HK-2 (cell line): ENCODE measurements around the gene FBLN1.
"Not testable (repeated sequence)": the region's sequence is repeated elsewhere in the genome, so short reads cannot be mapped to it uniquely, and the experiment has no call there.

Experiments used
- DNase-seq: peaks from one replicate; pipeline ENCODE4 v3.0.0-alpha.2; 2018; ENCODE audit not compliant: unreplicated experiment

The FBLN1 gene

DNA sequence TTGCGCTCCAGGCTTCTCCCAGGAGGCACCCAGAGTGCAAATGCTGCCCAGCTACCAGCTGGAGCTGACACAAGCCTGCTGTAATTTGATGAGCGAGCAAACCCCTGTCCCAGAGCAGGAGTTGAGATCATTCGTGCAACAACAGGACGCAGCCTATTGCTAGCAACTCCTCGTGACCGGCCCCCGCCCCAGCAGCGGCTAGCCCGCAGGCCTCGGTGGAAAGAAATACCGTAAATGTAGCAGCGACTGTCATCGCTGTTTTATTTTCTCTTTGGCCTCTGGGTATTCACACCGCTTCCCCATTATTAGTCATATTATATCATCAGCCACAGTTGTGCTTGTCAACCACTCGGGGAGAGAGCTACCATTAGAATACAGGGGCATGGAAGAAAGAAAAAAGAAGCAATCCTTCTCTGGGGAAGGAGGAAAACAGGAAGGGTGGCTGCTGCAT lies 109.8 kb downstream of the FBLN1 start:
- DNase-seq, result no peak

DNA sequence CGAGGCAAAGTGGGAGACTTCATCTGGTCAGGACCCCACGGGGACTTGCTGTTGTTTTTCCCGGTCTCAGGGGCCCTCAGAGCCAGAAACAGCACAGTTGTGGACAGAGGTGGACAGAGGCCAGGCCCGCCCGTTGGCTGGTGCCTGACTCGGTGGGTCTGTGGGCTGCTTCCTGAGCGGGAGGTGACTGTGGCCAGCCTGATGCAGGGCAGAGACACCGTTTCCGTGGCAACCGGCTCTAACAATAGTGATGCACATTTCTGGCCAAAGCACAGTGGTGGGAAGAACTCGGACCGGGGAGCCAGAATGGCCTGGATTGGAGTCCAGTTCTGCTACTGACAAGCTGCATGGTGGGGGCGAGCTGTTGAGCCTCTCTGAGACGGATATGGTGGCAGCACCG lies 110.3 kb downstream of the FBLN1 start:
- DNase-seq, result no peak

DNA sequence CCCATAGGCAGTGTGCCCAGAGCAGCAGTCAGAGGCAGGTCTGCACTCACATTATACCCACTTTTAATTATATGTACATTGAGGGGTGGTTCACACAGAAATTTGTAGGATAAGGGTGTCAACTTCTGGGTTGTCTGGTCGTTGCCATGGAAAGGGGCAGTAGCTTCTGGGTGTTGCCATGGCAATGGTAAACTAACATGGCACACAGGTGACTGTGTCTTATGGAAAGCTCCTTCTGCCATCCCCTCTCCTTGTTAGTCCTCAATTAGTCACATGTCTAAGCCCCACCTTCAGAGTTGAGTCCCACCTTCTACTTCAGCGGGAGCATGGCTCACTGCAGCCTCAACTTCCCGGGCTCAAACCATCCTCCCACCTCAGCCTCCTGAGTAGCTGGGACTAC lies 112.7 kb downstream of the FBLN1 start:
- DNase-seq, result no peak

DNA sequence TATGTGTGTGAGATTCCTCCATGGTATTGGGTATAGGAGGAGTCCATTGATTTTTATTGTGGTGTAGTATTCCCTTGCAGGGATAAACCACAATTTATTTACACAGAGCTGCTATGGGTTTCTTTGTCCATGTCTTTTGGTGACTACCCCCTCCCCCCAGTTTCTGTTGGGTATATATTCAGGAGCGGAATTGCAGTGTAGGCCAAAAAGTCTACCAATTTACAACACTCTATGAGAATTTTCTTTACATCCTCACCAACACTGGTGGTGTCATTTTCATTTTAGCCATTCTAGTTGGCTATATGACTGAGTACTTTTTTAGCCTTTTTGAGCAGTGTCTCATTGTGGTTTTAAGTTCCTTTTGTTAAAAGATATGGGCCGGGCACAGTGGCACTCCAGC lies 113.7 kb downstream of the FBLN1 start:
- no peak for DNase-seq

DNA sequence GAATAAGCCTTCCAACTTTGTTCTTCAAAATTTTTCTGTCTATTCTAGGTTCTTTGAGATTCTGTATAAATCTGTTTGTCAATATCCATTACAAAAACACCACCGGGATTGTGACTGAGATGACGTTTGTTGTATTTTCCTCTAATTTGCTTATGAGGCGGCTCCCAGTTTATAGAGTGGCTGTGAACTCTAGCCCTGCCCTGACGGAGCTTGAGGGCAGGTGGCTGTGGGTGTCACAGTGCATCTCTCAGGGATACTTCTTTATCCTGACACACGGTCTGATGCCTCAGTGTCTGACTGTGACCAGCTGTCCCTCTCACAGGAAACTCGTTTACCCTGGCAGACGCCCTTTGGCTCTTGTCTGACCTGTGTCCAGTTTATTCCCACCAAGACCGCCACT lies 115.3 kb downstream of the FBLN1 start:
- DNase-seq, result no peak

DNA sequence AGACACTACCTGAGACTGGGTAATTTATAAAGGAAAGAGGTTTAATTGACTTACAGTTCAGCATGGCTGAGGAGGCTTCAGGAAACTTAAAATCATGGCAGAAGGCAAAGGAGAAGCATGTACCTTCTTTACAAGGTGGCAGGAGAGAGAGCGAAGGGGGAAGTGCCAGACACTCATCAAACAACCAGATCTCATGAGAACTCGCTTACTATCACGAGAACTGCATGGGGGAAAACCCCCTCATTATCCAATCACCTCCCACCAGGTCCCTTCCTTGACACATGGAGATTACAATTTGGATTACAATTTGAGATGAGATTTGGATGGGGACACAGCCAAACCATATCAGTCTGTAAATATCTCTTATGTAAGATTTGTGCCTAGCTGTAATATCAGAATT lies 118.0 kb downstream of the FBLN1 start:
- DNase-seq, result no peak

DNA sequence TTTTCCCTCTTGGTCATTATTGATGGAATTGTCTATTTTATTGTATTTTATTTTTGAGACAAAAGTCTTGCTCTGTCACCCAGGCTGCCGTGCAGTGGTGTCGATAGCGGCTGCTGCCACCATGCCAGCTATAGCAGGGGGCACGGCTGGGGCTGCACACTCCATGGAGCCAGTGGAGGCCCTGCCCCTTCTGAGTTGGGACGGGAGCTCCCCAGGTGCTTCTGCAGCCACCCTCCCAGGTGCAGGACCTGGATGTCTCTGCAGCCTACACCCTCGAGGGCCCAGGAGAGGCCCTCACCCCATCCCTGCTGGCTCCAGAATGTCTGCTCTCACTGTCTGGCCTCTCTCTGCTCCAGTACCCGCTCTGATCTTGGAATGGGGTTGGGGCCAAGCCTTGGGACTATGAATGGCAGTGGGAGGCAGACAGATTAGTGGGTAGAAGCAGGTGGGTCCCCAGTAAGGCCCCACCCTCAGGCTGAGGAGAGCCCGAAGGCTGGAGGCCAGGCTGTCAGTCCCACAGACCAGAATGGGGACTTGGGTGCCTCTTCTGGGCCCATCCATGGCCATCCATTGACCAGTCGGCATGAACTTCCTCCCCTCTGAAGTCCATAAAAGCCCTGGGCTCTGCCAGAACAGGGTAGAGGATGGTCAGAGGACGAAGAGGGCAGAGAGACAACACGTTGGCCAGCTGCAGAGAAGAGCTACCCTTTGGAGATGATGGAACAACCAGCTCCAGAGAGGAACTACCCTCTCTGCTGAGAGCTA lies 119.3 kb downstream of the FBLN1 start:
- no peak for DNase-seq

DNA sequence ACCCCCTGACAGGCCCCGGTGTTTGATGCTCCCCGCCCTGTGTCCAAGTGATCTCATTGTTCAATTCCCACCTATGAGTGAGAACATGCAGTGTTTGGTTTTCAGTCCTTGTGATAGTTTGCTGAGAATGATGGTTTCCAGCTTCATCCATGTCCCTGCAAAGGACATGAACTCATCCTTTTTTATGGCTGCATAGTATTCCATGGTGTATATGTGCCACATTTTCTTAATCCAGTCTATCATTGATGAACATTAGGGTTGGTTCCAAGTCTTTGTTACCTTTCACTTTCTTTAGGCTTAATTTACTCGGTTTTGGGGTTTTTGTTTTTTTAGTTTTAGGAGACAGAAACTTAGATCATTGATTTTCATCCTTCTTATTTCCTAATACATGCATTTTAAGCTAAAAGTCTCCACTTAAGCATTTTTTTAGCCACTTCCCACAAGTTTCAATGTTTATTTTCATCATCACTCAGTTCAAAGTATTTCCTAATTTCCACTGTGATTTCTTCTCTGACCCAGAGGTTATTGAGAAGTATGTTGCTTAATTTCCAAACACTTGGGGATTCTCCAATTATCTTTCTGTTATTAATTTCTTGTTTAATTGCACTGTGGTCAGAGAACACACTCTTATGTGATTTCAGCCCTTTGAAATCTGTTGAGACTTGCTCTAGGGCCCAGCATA lies 120.9 kb downstream of the FBLN1 start:
- not testable (repeated sequence) for DNase-seq

DNA sequence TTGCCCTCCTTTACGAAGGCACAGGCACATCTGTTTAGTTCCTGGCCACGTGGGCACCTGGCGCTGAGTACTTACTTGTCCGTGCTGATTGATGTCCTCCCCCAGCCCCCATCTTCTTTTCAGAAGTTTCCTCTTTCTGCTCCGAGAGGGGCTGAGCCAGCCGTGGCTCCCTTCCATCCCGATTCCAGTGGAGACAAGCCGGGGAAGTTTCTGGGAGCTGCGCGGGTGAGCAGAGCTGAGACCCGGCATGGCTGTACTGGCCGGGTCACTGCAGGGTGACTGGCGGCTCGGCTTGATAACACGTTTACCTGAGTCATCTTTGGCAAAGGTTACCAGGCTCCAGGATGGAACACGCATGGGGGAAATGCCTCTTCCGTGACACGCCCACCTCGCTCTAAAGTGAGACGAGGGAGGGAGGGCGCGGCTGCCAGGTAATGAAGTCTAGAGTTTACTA lies 123.5 kb downstream of the FBLN1 start:
- no peak for DNase-seq

DNA sequence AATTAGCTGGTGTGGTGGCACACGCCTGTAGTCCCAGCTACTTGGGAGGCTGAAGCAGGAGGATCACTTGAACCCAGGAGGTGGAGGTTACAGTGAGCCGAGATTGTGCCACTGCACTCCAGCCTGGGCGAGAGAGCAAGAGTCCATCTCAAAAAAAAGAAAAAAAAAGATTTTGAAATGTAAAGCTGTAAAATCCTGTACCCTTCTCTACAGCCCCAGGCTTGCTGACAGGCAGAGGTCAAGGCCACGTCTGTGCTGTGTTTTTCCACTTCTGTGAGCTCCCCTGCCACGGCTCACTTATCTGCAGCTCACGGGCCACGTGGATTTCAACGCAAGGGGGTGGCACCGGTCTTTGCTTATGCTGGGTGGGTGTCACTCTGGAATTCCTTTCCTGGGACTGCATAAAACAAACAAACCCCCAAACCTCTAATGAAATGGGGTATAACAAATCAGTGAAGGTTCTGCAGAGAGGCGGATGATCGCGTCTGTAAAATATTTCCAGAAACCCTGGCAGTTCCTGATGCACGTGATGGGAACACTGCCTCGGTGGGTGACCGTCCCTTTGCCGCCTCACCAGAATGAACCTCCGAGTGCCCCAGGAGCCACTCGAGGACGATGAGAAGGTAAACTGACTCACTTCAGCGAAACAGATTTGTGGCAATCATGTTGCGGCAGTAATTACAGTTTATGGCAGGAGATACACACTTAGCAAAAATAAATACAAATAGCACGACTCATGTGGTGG lies 125.0 kb downstream of the FBLN1 start:
- DNase-seq, result peak; percentile 14

DNA sequence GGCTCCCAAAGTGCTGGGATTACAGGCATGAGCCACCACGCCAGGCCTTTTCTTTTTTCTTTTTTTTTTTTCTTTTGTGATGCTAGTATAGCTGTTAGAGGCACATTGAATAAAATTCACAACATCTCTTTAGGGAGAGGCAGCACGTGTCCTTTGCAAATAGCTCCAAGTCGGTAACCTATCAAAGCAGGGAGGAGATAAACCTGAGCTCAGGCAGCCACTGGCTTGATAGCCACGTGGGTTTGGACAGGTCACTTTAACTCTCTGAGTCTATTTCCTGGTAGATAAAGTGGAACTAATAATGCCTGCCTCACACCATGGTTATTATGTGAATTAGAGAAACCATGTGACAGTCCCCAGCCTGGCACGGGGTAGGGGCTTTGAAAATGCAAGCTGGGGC lies 125.8 kb downstream of the FBLN1 start:
- DNase-seq, result no peak

DNA sequence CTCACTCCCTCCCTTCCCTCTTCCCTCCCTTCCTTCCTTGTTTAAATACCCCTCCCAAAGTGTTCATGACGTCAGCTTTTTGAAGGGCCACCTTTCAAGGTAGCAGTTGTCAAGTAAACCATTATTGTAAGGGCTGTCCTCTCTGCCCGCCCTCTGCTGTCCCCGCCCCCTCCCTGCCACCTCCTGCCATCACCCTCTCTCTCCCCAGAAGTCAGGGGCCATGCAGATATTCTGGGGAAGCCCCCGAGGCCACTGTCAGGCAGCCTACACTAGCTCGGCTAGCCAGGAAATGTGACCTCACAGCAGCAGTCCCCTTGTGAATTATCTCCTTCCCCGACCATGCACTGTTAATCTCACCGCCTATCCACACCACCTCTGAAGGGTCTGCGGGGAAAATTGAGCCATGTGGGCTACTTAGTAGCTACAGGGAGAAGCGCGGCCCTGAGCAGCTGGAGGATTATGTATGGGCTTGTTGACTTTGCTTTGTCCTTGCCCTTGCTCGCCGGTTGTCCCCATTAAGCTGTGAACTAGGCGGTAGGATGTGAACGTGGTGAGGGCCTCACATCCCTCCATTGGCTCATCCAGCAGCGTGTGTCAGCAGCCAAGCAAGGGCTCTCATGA lies 126.9 kb downstream of the FBLN1 start:
- no peak for DNase-seq

DNA sequence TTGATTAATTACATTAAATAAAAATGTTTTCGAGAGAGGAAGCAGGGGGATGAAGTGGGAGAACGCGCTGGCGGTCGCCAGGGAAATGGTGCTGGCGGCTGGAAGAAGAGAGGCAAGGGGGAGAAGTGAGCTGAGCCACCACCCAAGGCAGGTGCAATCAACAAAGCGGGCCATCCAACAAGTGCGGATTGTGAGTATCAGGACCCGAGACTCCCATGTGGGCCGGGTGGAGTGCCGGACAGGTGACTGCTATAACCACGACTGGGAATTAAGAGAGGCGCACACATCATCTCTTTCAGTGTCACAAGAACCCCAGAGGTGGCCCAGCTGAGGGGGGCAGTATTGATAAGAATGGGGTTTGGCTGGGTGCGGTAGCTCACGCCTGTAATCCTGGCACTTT lies 127.8 kb downstream of the FBLN1 start:
- DNase-seq, result no peak

DNA sequence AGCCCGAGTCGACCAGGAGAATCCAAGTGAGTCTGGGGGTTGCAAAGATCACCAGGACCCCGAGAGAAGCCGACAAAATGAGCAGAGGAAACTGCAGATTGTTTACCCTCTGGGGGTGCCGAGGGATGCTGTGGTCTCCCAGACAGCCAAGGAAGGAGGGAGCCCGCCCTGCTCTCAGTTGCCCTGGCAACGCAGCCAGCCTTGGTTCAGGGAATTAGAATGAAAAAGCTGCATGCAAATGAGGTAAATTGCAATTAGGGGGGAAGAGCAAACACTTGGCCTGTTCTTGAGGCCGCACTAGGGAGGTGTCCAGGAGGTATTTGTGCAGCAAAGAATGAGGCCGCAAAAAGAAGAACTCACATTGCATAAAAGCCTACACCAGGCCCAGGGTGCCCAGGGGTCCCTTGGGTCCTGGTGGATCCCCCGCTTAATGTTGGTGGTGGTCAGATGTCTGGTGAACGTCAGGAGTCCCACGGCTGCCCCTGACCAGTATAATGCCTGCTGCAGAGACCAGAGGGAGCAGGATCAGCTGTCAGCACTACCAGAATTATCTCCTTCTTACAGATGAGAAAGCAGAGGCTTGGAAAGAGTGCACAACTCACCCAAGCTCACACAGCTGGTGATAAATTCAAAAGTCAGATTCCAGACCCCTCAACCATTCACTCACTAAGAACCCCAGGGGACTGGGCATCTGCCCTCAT lies 128.6 kb downstream of the FBLN1 start:
- no peak for DNase-seq

DNA sequence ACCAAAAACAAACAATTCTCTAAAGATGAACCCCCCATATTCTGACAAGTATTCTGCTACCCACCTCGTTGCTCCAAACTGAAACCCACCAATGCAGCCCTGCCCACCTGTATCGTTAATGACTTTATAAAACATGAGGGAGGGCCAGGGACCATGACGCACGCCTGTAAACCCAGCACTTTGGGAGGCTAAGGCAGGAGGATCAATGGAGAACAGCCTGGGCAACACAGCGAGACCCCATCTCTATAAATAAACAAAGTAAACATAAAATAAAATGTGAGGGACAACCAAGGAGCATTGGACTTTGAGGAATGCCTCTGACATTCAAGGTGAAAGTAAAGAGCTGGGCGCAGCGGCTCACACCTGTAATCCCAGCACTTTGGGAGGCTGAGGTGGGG lies 129.2 kb downstream of the FBLN1 start:
- no peak for DNase-seq

DNA sequence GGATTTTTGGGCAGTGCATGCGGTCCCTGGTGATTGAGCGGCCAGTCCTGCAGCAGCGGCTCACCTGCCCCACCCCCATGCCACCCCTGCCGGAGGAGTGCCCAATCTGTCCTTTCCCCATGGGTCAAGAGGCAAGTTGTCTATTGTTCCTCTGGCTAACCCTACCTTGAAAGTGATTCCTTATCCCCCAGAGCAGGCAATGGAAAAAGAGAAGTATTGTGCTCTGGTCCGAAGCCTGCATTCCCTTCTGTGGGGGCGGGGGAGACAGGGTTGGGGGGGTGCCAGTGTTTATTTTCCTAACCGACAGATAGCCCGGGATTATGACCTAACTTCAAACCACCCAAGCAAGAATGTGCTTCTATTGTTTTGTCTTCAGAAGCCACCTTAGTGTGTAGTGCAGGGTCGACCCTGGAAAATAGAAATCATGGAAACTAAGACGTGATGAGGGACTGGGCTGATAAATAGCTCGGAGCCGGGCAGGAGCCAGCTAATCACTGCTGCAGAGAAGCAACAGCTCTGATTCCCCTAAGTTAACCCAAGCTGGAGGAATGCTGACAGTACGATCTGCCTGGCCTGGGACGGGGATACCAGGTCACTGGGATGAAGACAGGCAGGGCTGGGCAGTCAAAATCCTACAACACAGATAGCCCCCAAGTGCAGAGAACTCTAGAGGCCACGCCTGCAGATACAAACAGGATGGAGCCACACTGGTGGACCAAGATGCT lies 130.3 kb downstream of the FBLN1 start:
- no peak for DNase-seq

DNA sequence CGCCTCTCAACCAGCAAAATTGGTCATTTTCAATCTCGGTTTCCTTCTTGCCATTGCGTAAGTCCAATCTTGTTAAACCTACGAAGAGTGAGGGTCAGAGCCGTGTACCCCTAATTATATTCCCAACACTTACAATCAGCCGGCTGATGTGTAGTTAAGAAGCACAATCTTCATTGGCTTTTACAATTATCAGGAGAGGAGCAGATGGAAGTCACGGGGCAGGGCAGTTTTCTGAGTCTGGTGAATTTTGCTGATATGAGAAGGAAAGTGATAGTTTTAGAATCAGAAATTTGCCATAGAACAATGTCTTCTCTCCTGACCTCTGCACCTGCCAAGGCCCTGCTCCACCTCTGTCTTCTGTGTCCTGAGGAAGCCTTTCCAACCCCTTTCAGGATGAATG lies 134.0 kb downstream of the FBLN1 start:
- DNase-seq, result no peak

DNA sequence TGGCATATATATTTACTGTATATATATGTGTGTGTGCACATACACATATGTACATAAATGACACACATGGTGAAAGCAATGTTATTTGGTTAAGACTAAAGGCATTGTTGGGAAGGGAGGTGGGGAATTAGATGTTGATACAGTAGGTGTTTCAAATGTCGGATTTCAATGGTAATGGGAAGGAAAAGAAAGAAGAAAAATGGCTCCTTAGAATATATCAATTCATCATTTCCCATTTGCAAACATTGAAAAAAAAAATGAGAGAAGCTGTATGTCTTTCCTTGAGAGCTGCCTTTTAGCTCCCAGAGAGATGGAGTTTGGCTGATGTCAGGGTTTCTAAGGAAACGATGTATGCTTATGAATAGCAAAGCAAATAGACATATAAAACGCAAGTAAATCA lies 135.5 kb downstream of the FBLN1 start:
- DNase-seq, result no peak

DNA sequence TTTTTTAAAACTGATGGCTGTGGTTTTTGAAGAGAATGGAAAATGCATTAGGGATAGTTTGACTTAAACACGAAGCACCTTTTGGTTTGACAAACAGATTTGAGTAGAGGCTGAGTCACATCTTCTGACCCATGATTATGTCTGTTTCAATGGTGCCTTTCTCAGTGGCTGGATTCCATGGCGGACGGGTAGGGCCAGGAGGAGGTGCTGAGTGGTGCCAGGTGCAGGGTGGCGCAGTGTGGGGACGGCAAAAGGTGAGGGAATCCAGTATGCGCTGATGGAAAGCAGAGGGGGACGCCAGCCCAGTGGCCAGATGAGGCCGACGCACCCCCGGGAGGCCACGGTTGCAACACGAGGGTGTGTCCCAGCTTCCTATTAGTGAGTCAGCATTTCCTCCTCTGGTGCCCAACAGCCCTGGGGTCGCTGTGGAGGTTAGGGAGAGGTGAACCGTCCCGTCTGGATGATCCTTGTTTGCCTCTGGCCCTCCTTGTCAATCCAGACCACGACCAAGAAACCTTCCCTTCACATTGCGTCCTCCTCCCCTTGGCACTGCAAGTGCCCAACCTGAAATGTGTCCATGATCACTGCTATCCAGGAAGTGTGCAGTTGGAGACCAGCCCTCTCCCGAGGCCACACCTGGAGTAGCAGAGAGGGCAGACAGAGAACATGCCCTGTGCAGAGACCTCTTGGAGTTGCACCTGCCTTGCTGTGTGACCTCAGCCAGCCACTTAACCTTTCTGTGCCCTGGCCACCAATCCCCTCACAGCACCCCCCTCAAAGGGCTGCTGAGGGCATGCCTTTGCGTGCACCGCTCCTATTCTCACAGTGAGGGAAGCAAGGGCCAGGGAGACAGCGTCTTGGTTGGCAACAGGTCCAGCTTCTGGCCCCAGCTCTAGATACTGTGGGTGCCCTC lies 136.4 kb downstream of the FBLN1 start:
- peak; percentile 78 for DNase-seq

DNA sequence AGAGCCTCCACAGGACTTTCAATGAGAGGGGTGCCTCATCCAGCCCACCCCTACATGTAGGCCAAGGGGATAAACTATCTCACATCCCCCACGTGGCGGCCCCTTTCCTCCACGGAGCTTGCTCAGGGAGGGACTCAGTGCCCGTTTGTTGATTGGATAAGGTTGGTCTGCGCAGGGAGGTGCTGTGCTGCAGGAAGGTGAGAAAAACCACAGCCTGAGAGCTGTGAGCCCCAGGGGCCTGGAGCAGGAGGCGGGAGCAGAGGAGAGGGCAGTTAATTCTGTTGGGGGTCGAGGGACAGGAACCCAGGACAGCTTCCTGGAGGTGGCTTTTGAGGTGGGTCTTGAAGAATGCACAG lies 137.0 kb downstream of the FBLN1 start:
- no peak for DNase-seq
